ENCODE measurements around the gene KIRREL3. TPM values are rescaled to one million over a fixed set of nuclear protein-coding genes. Genes with fewer than 3 reads are reported as not detected.

Gene KIRREL3
- total RNA-seq, 1 donor from 2014 or later = not detected

GRCh38 chr11:126898802-126899201 lies 101.8 kb downstream of the KIRREL3 start:
- no peak for DNase-seq
- peaks cover 2% of the 10 kb centered on the region for H3K27me3 Mint-ChIP-seq
- peaks cover 2% of the 10 kb centered on the region for H3K4me1 Mint-ChIP-seq
- H3K9me3 Mint-ChIP-seq = no peaks in the 10 kb centered on the region
- no peak overlapping the region for H3K27ac Mint-ChIP-seq
- no peak overlapping the region for H3K4me3 Mint-ChIP-seq
- intact Hi-C loops (cut with micrococcal nuclease) = no loop called here
- no peaks in the 10 kb centered on the region for H3K36me3 Mint-ChIP-seq (ENCODE audit: low read depth)

DNA sequence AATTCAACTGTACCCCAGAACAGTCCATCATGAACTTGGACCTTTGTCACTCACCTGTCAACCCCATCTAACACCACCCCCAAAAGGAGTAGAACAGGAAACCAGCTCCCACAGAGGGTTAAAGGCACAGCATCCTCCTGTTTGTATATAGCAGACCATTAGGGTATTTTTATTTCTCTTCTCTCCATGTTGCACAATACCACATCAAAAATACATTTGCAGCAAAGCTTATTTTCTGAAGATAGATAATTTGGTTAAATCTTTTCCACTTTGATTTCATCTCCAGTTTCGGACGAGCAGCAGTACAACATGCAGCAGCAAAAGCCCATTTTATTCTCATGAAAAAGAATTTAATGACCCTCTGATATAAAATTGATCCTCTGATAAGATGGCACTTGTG lies 103.1 kb downstream of the KIRREL3 start:
- Mint-ChIP-seq H3K4me1 (peaks cover 2% of the 10 kb centered on the region), H3K36me3 (ENCODE audit: low read depth) (no peaks in the 10 kb centered on the region), H3K27ac (no peak overlapping the region), H3K9me3 (no peaks in the 10 kb centered on the region), H3K27me3 (peaks cover 2% of the 10 kb centered on the region), H3K4me3 (no peak overlapping the region)
- DNase-seq = no peak
- intact Hi-C loops (cut with micrococcal nuclease) = no loop called here

- no peaks in the 10 kb centered on the region for H3K36me3 Mint-ChIP-seq (ENCODE audit: low read depth)
- DNase-seq = no peak
- no peak overlapping the region for H3K4me3 Mint-ChIP-seq
- intact Hi-C loops (cut with micrococcal nuclease) = no loop called here
- H3K9me3 Mint-ChIP-seq = no peaks in the 10 kb centered on the region
- peaks cover 2% of the 10 kb centered on the region for H3K27me3 Mint-ChIP-seq
- H3K27ac Mint-ChIP-seq = no peak overlapping the region
- H3K4me1 Mint-ChIP-seq = peaks cover 2% of the 10 kb centered on the region
Measured at GRCh38 chr11:126896025-126896424, 104.5 kb downstream of the KIRREL3 start.

GRCh38 chr11:126893796-126894195 lies 106.8 kb downstream of the KIRREL3 start:
- DNase-seq = no peak
- H3K36me3 Mint-ChIP-seq (ENCODE audit: low read depth) = no peaks in the 10 kb centered on the region
- intact Hi-C loops (cut with micrococcal nuclease) = no loop called here

DNA sequence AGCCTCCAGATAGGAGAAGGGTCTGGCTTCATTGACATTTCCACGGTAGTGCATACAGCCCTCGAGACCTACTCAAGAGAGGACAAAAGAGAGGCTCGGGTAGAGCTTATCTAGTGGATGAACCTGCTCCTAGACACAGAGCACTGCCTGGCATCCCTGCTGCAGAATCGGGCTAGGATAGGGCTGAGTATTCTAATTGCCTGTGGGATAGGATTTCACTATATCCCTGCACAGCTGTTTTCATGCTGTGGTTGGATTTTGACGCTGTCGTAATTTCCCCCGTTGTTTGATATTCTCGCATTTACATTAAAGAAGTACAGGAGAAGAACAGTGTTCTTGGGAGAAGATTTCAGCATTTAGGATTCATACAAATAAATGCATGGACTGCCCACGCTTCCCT lies 107.8 kb downstream of the KIRREL3 start:
- no peak for DNase-seq
- Mint-ChIP-seq H3K4me3 (no peak overlapping the region), H3K4me1 (peaks cover 2% of the 10 kb centered on the region), H3K9me3 (no peaks in the 10 kb centered on the region), H3K27me3 (peaks cover 2% of the 10 kb centered on the region), H3K36me3 (ENCODE audit: low read depth) (no peaks in the 10 kb centered on the region), H3K27ac (no peak overlapping the region)
- intact Hi-C loops (cut with micrococcal nuclease) = no loop called here

More at GRCh38 chr11:126893796-126894195, 106.8 kb downstream of the KIRREL3 start:
- H3K27me3 Mint-ChIP-seq = peaks cover 2% of the 10 kb centered on the region
- H3K4me3 Mint-ChIP-seq = no peak overlapping the region
- H3K27ac Mint-ChIP-seq = no peak overlapping the region
- H3K9me3 Mint-ChIP-seq = no peaks in the 10 kb centered on the region
- peaks cover 2% of the 10 kb centered on the region for H3K4me1 Mint-ChIP-seq

DNA sequence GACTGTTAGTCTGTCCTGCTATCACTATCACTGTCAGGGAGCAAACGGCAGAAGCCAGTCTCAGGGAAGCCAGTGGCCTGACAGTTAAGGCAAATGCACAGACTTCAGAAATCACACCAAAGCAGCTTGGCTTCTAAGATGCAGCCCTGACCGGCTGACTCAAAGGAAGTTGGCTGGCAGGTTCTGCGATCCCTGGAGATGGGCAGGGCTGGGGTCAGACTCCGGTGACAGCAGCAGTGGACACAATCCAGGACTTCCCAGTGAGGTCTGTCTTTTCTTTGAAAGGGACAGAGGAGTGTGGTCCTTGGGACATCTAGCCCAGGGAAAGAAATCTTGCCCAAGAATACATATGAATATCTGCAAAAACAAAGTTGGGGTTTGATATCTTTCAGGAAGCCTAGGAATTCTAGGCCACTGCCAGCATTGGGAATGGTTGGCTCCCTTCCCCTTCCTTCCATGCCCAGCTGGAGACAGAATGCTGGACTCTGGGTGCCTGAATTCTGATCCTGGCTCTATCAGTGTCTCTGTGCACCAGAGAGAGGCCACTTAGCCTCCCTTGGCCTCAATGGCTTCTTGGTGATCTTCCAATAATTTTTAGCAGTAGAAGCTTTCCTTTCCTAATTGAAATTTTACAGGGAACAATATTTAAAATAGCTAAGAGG lies 108.9 kb downstream of the KIRREL3 start:
- Mint-ChIP-seq H3K27me3 (peaks cover 2% of the 10 kb centered on the region), H3K4me1 (peaks cover 2% of the 10 kb centered on the region), H3K36me3 (ENCODE audit: low read depth) (no peaks in the 10 kb centered on the region), H3K9me3 (no peaks in the 10 kb centered on the region), H3K4me3 (no peak overlapping the region), H3K27ac (no peak overlapping the region)
- no peak for DNase-seq
- intact Hi-C loops (cut with micrococcal nuclease) = no loop called here

DNA sequence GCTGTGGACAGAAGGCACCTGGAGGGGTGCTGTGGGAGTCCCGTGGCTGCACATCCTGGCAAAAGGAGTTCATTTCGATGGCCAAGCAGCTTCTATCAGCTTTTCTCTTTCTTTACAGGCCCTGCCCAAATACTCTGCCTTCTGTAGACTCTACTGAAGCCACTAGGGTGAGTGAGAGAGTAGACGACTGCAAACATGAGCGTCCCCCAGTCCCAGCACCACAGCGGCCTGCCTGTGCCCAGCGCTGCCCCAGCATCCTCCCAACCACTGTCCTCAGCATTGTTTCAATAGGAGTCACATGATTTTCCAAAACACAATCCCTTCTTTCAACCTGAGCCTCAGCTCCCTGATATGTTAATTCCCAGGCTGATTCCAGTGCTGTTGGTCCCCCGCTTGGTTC lies 110.0 kb downstream of the KIRREL3 start:
- Mint-ChIP-seq H3K36me3 (ENCODE audit: low read depth) (no peaks in the 10 kb centered on the region), H3K4me1 (peaks cover 2% of the 10 kb centered on the region), H3K9me3 (no peaks in the 10 kb centered on the region), H3K27me3 (peaks cover 2% of the 10 kb centered on the region), H3K27ac (no peak overlapping the region), H3K4me3 (no peak overlapping the region)
- intact Hi-C loops (cut with micrococcal nuclease) = no loop called here
- DNase-seq = no peak

- Mint-ChIP-seq H3K27ac (no peak overlapping the region), H3K9me3 (no peaks in the 10 kb centered on the region), H3K36me3 (ENCODE audit: low read depth) (no peaks in the 10 kb centered on the region), H3K27me3 (no peaks in the 10 kb centered on the region), H3K4me3 (no peak overlapping the region), H3K4me1 (no peaks in the 10 kb centered on the region)
- DNase-seq = no peak
- intact Hi-C loops (cut with micrococcal nuclease) = no loop called here
Measured at GRCh38 chr11:126888115-126888712, 112.4 kb downstream of the KIRREL3 start.

DNA sequence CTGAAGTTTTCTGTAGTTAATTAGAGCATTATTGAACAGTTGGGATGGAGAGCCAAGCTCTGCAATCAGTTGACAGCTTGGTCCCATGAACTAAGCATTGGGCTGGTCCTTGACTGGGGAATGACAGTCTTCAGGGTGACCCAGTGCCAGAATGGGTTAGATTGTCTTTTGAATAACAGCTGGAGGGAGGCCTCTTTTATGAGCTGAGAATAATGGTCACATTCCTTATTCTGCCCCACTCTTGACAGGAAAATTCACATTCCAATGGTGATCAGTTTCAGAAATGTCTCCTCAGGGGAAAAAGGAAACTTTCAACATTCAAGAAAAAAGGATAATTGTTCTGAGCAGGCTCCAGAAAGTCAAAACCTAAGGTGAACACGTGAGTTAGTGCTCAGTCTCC lies 113.9 kb downstream of the KIRREL3 start:
- Mint-ChIP-seq H3K4me1 (no peaks in the 10 kb centered on the region), H3K9me3 (no peaks in the 10 kb centered on the region), H3K36me3 (ENCODE audit: low read depth) (no peaks in the 10 kb centered on the region), H3K27ac (no peak overlapping the region), H3K27me3 (no peaks in the 10 kb centered on the region), H3K4me3 (no peak overlapping the region)
- intact Hi-C loops (cut with micrococcal nuclease) = no loop called here
- DNase-seq = no peak

- H3K4me3 Mint-ChIP-seq = no peak overlapping the region
- no peaks in the 10 kb centered on the region for H3K9me3 Mint-ChIP-seq
- no peak for DNase-seq
- intact Hi-C loops (cut with micrococcal nuclease) = no loop called here
- no peaks in the 10 kb centered on the region for H3K36me3 Mint-ChIP-seq (ENCODE audit: low read depth)
- no peaks in the 10 kb centered on the region for H3K27me3 Mint-ChIP-seq
- no peak overlapping the region for H3K27ac Mint-ChIP-seq
- H3K4me1 Mint-ChIP-seq = no peaks in the 10 kb centered on the region
Measured at GRCh38 chr11:126886085-126886484, 114.5 kb downstream of the KIRREL3 start.

- H3K36me3 Mint-ChIP-seq (ENCODE audit: low read depth) = no peaks in the 10 kb centered on the region
- intact Hi-C loops (cut with micrococcal nuclease) = no loop called here
- no peak for DNase-seq
- no peaks in the 10 kb centered on the region for H3K4me1 Mint-ChIP-seq
- no peaks in the 10 kb centered on the region for H3K27me3 Mint-ChIP-seq
- H3K27ac Mint-ChIP-seq = no peak overlapping the region
- H3K4me3 Mint-ChIP-seq = no peak overlapping the region
- H3K9me3 Mint-ChIP-seq = no peaks in the 10 kb centered on the region
Measured at GRCh38 chr11:126884594-126884993, 116.0 kb downstream of the KIRREL3 start.

- intact Hi-C loops (cut with micrococcal nuclease) = no loop called here
- H3K4me1 Mint-ChIP-seq = no peaks in the 10 kb centered on the region
Measured at GRCh38 chr11:126884192-126884591, 116.4 kb downstream of the KIRREL3 start.

DNA sequence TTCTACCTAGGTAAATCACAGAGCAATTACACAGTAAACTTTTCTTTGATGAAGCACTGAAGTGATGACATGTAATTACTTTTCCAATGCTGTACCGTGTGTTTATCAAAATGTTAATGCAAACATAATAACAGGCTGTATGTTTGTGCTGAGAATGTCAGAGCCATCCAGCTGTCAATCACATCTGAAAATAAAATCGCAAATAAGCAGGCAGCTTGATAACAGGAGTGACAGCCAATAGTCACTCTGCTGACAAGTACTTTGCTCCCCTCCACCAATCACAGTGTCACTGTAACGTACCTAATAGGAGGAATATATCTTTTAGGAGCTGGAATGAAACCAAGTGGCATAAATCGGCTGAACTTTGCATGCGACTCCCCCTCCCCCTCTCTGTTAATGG lies 119.7 kb downstream of the KIRREL3 start:
- Mint-ChIP-seq H3K36me3 (ENCODE audit: low read depth) (no peaks in the 10 kb centered on the region), H3K9me3 (no peaks in the 10 kb centered on the region), H3K27ac (no peak overlapping the region), H3K4me3 (no peak overlapping the region), H3K27me3 (no peaks in the 10 kb centered on the region), H3K4me1 (no peaks in the 10 kb centered on the region)
- DNase-seq = no peak
- intact Hi-C loops (cut with micrococcal nuclease) = no loop called here

More at GRCh38 chr11:126884192-126884591, 116.4 kb downstream of the KIRREL3 start:
- H3K36me3 Mint-ChIP-seq (ENCODE audit: low read depth) = no peaks in the 10 kb centered on the region
- no peaks in the 10 kb centered on the region for H3K27me3 Mint-ChIP-seq
- DNase-seq = no peak
- H3K9me3 Mint-ChIP-seq = no peaks in the 10 kb centered on the region
- no peak overlapping the region for H3K27ac Mint-ChIP-seq
- no peak overlapping the region for H3K4me3 Mint-ChIP-seq

DNA sequence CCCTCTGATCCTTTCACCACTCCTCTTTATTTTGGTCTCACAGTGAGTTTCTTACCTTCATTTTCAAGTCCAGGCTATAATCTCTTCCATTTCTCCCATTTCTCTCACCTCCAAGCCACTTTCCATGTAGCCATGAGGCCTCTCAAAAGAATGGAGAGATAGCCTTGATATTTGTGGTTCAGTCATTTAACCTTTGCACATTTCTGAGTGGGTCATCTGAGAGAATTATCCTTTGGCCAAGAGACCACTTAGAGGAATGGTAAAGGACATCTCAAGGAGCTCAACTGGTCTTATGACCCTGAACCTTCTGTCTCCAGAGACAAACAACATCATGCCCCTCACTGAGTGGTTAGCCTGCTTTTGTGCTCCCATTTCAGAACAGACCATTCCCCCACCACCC lies 121.1 kb downstream of the KIRREL3 start:
- intact Hi-C loops (cut with micrococcal nuclease) = no loop called here
- no peak overlapping the region for H3K4me3 Mint-ChIP-seq
- no peak for DNase-seq
- H3K9me3 Mint-ChIP-seq = no peaks in the 10 kb centered on the region
- no peaks in the 10 kb centered on the region for H3K4me1 Mint-ChIP-seq
- no peak overlapping the region for H3K27ac Mint-ChIP-seq
- H3K27me3 Mint-ChIP-seq = no peaks in the 10 kb centered on the region
- H3K36me3 Mint-ChIP-seq (ENCODE audit: low read depth) = no peaks in the 10 kb centered on the region

Measured in activated CD4-positive, alpha-beta T cell treated with anti-CD3 and anti-CD28 coated beads, Interleukin-2, amount 10 ng/mL, durations not matched to agents 24 days and 14 days (primary cell).